Measurements from ENCODE around the gene TIMP4.

DNA sequence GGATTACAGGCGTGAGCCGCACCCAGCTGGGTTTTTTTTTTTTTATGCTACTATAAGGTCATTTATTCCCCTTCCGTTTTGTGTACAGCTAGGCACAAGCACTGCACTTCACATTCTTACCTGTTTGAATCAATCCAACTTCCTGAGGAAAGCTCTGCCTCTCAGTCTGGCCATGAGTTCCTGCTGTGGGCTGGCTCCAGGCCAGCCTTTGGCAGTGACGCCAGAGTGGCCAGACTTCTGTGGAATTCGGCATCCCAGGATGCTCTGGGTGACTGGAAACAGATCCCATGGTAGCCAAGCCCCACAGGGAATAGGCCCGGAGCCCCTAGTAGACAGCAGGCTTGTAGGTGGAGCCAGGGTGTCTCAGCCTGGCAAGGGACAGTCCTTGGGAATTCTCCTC is 21.5 kb upstream of the TIMP4 start:
- TF ChIP-seq CTCF (IDR thresholded peaks at IDR 0.05) (no peak), POLR2A (IDR thresholded peaks at IDR 0.05) (no peak), EP300 (IDR thresholded peaks at IDR 0.05) (no peak)
